DOHH2 (cell line): ENCODE data around the gene DNAJC4.

Source experiments
- H3F3A ChIP-seq: fragments of 200-600 bp; sonication (generic), shearing (Covaris generic); 2 replicates; pipeline ENCODE4 v1.6.0; 2016; ENCODE audit warnings: antibody characterized with exemption, mild to moderate bottlenecking; ENCODE audit not compliant: control insufficient read depth, insufficient read depth
- H3K27ac ChIP-seq: fragments of 200-600 bp; sonication (generic); 2 replicates; pipeline ENCODE4 v1.5.1; 2014; ENCODE audit warnings: low read depth, mild to moderate bottlenecking, low read length, moderate library complexity
- H3K27me3 ChIP-seq: fragments of 200-600 bp; sonication (generic); 2 replicates; pipeline ENCODE4 v1.6.1; 2014; ENCODE audit warnings: mild to moderate bottlenecking, low read length, mixed read lengths; ENCODE audit not compliant: control insufficient read depth
- H3K36me3 ChIP-seq: fragments of 200-600 bp; sonication (generic); 2 replicates; pipeline ENCODE4 v1.6.1; 2014; ENCODE audit warnings: mild to moderate bottlenecking, low read length, moderate library complexity, mixed read lengths; ENCODE audit not compliant: control insufficient read depth
- H3K4me1 ChIP-seq: fragments of 200-600 bp; sonication (generic); 2 replicates; pipeline ENCODE4 v1.6.1; 2014; ENCODE audit warnings: mild to moderate bottlenecking, low read length, mixed read lengths; ENCODE audit not compliant: control insufficient read depth
- H3K4me2 ChIP-seq: fragments of 200-600 bp; sonication (generic); 2 replicates; pipeline ENCODE4 v1.6.0; 2014; ENCODE audit warnings: mild to moderate bottlenecking, low read length, moderate library complexity
- H3K4me3 ChIP-seq: fragments of 200-600 bp; sonication (generic); 2 replicates; pipeline ENCODE4 v1.5.1; 2014; ENCODE audit warnings: mild to moderate bottlenecking, low read length, mixed read lengths
- H3K79me2 ChIP-seq: fragments of 200-600 bp; sonication (generic); 2 replicates; pipeline ENCODE4 v1.6.1; 2014; ENCODE audit warnings: mild to moderate bottlenecking, low read length, mixed read lengths; ENCODE audit not compliant: control insufficient read depth
- H3K9me2 ChIP-seq: fragments of 200-600 bp; sonication (generic); replicated peaks from 2 replicates; pipeline ENCODE4 v1.6.1; 2014; ENCODE audit warnings: mild to moderate bottlenecking, low read length, mixed read lengths; ENCODE audit not compliant: control insufficient read depth
- H3K9me3 ChIP-seq: fragments of 200-600 bp; sonication (generic); 2 replicates; pipeline ENCODE4 v1.6.1; 2014; ENCODE audit warnings: antibody characterized with exemption, low read length, mixed read lengths; ENCODE audit not compliant: control insufficient read depth, insufficient read depth
- H4K20me1 ChIP-seq: fragments of 200-600 bp; sonication (generic); 2 replicates; pipeline ENCODE4 v1.6.0; 2014; ENCODE audit warnings: low read depth, mild to moderate bottlenecking, antibody characterized with exemption, low read length, moderate library complexity; ENCODE audit not compliant: control insufficient read depth, insufficient read depth
- EZH2phosphoT487 ChIP-seq: fragments of 200-600 bp; sonication (generic); IDR thresholded peaks from 2 replicates; pipeline ENCODE4 v1.6.1; 2017; ENCODE audit warnings: borderline replicate concordance, mild to moderate bottlenecking, antibody characterized with exemption, low read length, moderate library complexity, mixed read lengths
- TF ChIP-seq, protein P1 (sequence below): fragments of 200-600 bp; sonication (generic); IDR thresholded peaks from one replicate; pipeline ENCODE4 v1.5.1; 2014; ENCODE audit warnings: antibody characterized with exemption, mild to moderate bottlenecking, low read depth, low read length; ENCODE audit not compliant: poor library complexity, severe bottlenecking

DNAJC4 gene

DNA sequence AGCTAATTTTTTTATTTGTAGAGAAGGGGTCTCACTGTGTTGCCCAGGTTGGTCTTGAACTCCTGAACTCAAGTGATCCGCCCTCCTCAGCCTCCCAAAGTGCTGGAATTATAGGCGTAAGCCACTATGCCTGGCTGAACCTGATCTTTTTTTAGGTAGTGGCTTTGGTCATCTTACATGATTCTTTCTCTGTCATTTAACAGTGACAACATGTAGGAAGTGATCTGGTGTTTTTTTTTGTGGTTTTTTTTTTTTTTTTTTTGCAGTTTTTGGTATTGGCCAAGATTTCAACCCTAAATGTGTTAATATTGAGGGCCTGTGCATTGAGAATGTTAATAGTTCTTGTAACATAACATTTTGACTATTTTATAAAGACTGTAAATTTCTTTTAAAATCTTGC is 31.8 kb upstream of the DNAJC4 start:
- H3K4me3 ChIP-seq: no peak overlapping the region
- H3K4me1 ChIP-seq: peaks cover 9% of the 10 kb centered on the region; the same call in 1 of the 2 replicates
- H3K36me3 ChIP-seq: peaks cover 91% of the 10 kb centered on the region
- peaks cover 18% of the 10 kb centered on the region for H3K79me2 ChIP-seq
- H3K9me3 ChIP-seq: no peaks in the 10 kb centered on the region
- no peak overlapping the region for H3K27ac ChIP-seq
- peaks cover 11% of the 10 kb centered on the region for H3F3A ChIP-seq
- no peak overlapping the region for H3K4me2 ChIP-seq
- no peak for TF ChIP-seq EZH2phosphoT487
- TF ChIP-seq, protein P1, sequence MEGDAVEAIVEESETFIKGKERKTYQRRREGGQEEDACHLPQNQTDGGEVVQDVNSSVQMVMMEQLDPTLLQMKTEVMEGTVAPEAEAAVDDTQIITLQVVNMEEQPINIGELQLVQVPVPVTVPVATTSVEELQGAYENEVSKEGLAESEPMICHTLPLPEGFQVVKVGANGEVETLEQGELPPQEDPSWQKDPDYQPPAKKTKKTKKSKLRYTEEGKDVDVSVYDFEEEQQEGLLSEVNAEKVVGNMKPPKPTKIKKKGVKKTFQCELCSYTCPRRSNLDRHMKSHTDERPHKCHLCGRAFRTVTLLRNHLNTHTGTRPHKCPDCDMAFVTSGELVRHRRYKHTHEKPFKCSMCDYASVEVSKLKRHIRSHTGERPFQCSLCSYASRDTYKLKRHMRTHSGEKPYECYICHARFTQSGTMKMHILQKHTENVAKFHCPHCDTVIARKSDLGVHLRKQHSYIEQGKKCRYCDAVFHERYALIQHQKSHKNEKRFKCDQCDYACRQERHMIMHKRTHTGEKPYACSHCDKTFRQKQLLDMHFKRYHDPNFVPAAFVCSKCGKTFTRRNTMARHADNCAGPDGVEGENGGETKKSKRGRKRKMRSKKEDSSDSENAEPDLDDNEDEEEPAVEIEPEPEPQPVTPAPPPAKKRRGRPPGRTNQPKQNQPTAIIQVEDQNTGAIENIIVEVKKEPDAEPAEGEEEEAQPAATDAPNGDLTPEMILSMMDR: no peak
- H4K20me1 ChIP-seq: no peaks in the 10 kb centered on the region
- no peaks in the 10 kb centered on the region for H3K27me3 ChIP-seq
- no peaks in the 10 kb centered on the region for H3K9me2 ChIP-seq

- H3K4me1 ChIP-seq: peaks cover 39% of the 10 kb centered on the region
- H3K79me2 ChIP-seq: peaks cover 6% of the 10 kb centered on the region
- H3K4me2 ChIP-seq: no peak overlapping the region
- no peaks in the 10 kb centered on the region for H3K27me3 ChIP-seq
- peaks cover 34% of the 10 kb centered on the region for H3F3A ChIP-seq
- peaks cover 82% of the 10 kb centered on the region for H3K36me3 ChIP-seq
- no peak overlapping the region for H3K4me3 ChIP-seq
- no peak overlapping the region for H3K27ac ChIP-seq
- H3K9me3 ChIP-seq: no peaks in the 10 kb centered on the region
- TF ChIP-seq, protein P1: no peak
- no peak for TF ChIP-seq EZH2phosphoT487
- H3K9me2 ChIP-seq: no peaks in the 10 kb centered on the region
- H4K20me1 ChIP-seq: no peaks in the 10 kb centered on the region
These were observed 28.8 kb upstream of the DNAJC4 start for GRCh38 chr11:64201543-64201942.

- peaks cover 34% of the 10 kb centered on the region for H3F3A ChIP-seq
- no peak overlapping the region for H3K4me2 ChIP-seq
- TF ChIP-seq, protein P1: no peak
- no peak for TF ChIP-seq EZH2phosphoT487
- no peaks in the 10 kb centered on the region for H3K9me2 ChIP-seq
- no peak overlapping the region; the same call in 1 of the 2 replicates for H3K27ac ChIP-seq
- peaks cover 53% of the 10 kb centered on the region for H3K4me1 ChIP-seq
- H3K4me3 ChIP-seq: no peak overlapping the region
- H3K36me3 ChIP-seq: peaks cover 82% of the 10 kb centered on the region
- H3K9me3 ChIP-seq: no peaks in the 10 kb centered on the region
- peaks cover 15% of the 10 kb centered on the region for H3K79me2 ChIP-seq
- H4K20me1 ChIP-seq: no peaks in the 10 kb centered on the region
- H3K27me3 ChIP-seq: no peaks in the 10 kb centered on the region
These were observed 27.4 kb upstream of the DNAJC4 start for GRCh38 chr11:64202992-64203391.
